A673 (cell line): ENCODE data around the gene ALOX15. TPM values are rescaled to one million over a fixed set of nuclear protein-coding genes. Genes with fewer than 3 reads are reported as not detected.

ENCODE experiments used
- BruUV-seq: library from RNA; stranded (reverse); fragments of 400-500 nt; replicated peaks from 2 replicates; lab custom pipeline; 2021; lab: Mats Ljungman, UMichigan
- CTCF ChIA-PET: fragments of 300-600 bp; sonication (Branson Sonifier 250); formaldehyde crosslinking; loops from one replicate; lab custom pipeline; 2022; ENCODE audit warnings: antibody characterized with exemption; lab: Charles Lee
- POLR2A ChIA-PET: fragments of 300-600 bp; sonication (Branson Sonifier 250); formaldehyde crosslinking; loops from one replicate; lab custom pipeline; 2022; ENCODE audit warnings: antibody characterized with exemption; ENCODE audit not compliant: low non-redundant PET; lab: Charles Lee
- DNase-seq: peaks from one replicate; pipeline ENCODE4 v3.0.0-alpha.2; 2015; ENCODE audit warnings: low spot score
- H3K27ac ChIP-seq: fragments of 200-600 bp; sonication (generic); 2 replicates; pipeline ENCODE4 v1.5.1; 2016; ENCODE audit warnings: mixed run types, low read depth, mild to moderate bottlenecking, mixed read lengths, antibody characterized with exemption, low read length; ENCODE audit not compliant: poor library complexity, severe bottlenecking
- H3K27me3 ChIP-seq: fragments of 200-600 bp; sonication (generic); replicated peaks from 2 replicates; pipeline ENCODE4 v1.6.1; 2017; ENCODE audit warnings: mixed run types, low read depth, mild to moderate bottlenecking, mixed read lengths, antibody characterized with exemption, low read length; ENCODE audit not compliant: insufficient read depth, poor library complexity
- H3K36me3 ChIP-seq: fragments of 200-600 bp; sonication (generic); 2 replicates; pipeline ENCODE4 v1.6.1; 2016; ENCODE audit warnings: mixed run types, mild to moderate bottlenecking, mixed read lengths, antibody characterized with exemption, low read length; ENCODE audit not compliant: insufficient read depth, poor library complexity, severe bottlenecking
- H3K4me1 ChIP-seq: fragments of 200-600 bp; sonication (generic); 2 replicates; pipeline ENCODE4 v1.6.1; 2017; ENCODE audit warnings: mixed run types, mild to moderate bottlenecking, mixed read lengths, antibody characterized with exemption, low read length; ENCODE audit not compliant: insufficient read depth, poor library complexity, severe bottlenecking
- H3K4me3 ChIP-seq: fragments of 200-600 bp; sonication (generic); 2 replicates; pipeline ENCODE4 v1.5.1; 2016; ENCODE audit warnings: low read depth, mixed run types, mild to moderate bottlenecking, mixed read lengths, low read length; ENCODE audit not compliant: poor library complexity, severe bottlenecking
- H3K9me3 ChIP-seq: fragments of 200-600 bp; sonication (generic); 2 replicates; pipeline ENCODE4 v1.6.1; 2016; ENCODE audit warnings: mixed run types, low read depth, mild to moderate bottlenecking, mixed read lengths, antibody characterized with exemption, low read length; ENCODE audit not compliant: poor library complexity, severe bottlenecking
- CTCF ChIP-seq: fragments of 300-800, 200-600 bp; sonication (generic); conservative IDR thresholded peaks from 2 replicates; pipeline ENCODE4 v1.5.1; 2017; ENCODE audit warnings: low read depth, mild to moderate bottlenecking, antibody characterized with exemption, low read length, moderate library complexity, mixed read lengths
- EZH2 ChIP-seq: fragments of 200-600 bp; sonication (generic); IDR thresholded peaks from 2 replicates; pipeline ENCODE4 v1.6.1; 2017; ENCODE audit warnings: borderline replicate concordance, low read depth, mild to moderate bottlenecking, mixed read lengths, antibody characterized with exemption, low read length; ENCODE audit not compliant: poor library complexity, severe bottlenecking
- intact Hi-C: fragments of 100-400 bp; cut with micrococcal nuclease; formaldehyde crosslinking; loops from one replicate; pipeline ENCODE4 v1.10.0; 2022; ENCODE audit not compliant: unreplicated experiment
- total RNA-seq: library from RNA; stranded (reverse); gene quantifications from 2 replicates; pipeline ENCODE4 v1.2.3, GENCODE V29; 2021

The ALOX15 gene
- total RNA-seq, 1 experiment from 2014 or later: not detected

- H3K9me3 ChIP-seq: no peaks in the 10 kb centered on the region
- DNase-seq: no peak
- ChIA-PET POLR2A (no interaction called here), CTCF (no interaction called here)
- BruUV-seq: no TSS peak
- H3K27ac ChIP-seq: no peak overlapping the region
- H3K27me3 ChIP-seq: no peaks in the 10 kb centered on the region
- intact Hi-C loops: no loop called here
- TF ChIP-seq CTCF (no peak), EZH2 (no peak)
- no peak overlapping the region for H3K4me3 ChIP-seq
- H3K4me1 ChIP-seq: no peaks in the 10 kb centered on the region
- peaks cover 72% of the 10 kb centered on the region for H3K36me3 ChIP-seq
Observed at GRCh38 chr17:4679658-4680057, 38.2 kb upstream of the ALOX15 start.

GRCh38 chr17:4678448-4679026 lies 37.1 kb upstream of the ALOX15 start:
- Histone ChIP-seq H3K36me3 (peaks cover 82% of the 10 kb centered on the region), H3K4me3 (no peak overlapping the region), H3K27me3 (no peaks in the 10 kb centered on the region), H3K4me1 (no peaks in the 10 kb centered on the region), H3K9me3 (no peaks in the 10 kb centered on the region), H3K27ac (no peak overlapping the region)
- TF ChIP-seq CTCF: no peak
- no peak for TF ChIP-seq EZH2
- no TSS peak for BruUV-seq
- intact Hi-C loops: no loop called here
- ChIA-PET POLR2A (no interaction called here), CTCF (no interaction called here)
- no peak for DNase-seq

GRCh38 chr17:4676791-4677190 lies 35.3 kb upstream of the ALOX15 start:
- ChIA-PET CTCF (no interaction called here), POLR2A (no interaction called here)
- Histone ChIP-seq H3K27me3 (no peaks in the 10 kb centered on the region), H3K4me1 (no peaks in the 10 kb centered on the region), H3K27ac (no peak overlapping the region), H3K9me3 (no peaks in the 10 kb centered on the region), H3K36me3 (peaks cover 88% of the 10 kb centered on the region), H3K4me3 (no peak overlapping the region)
- BruUV-seq: no TSS peak
- intact Hi-C loops: no loop called here
- TF ChIP-seq EZH2: no peak
- no peak for DNase-seq

- ChIA-PET CTCF (no interaction called here), POLR2A (no interaction called here)
- Histone ChIP-seq H3K4me3 (no peak overlapping the region), H3K36me3 (peaks cover 88% of the 10 kb centered on the region), H3K9me3 (no peaks in the 10 kb centered on the region), H3K27ac (no peak overlapping the region), H3K27me3 (no peaks in the 10 kb centered on the region), H3K4me1 (no peaks in the 10 kb centered on the region)
- intact Hi-C loops: no loop called here
- no peak for TF ChIP-seq CTCF
- DNase-seq: no peak
- no TSS peak for BruUV-seq
Observed at GRCh38 chr17:4675791-4676190, 34.3 kb upstream of the ALOX15 start.
